Measurements from ENCODE around the gene CCDC170.

DNA sequence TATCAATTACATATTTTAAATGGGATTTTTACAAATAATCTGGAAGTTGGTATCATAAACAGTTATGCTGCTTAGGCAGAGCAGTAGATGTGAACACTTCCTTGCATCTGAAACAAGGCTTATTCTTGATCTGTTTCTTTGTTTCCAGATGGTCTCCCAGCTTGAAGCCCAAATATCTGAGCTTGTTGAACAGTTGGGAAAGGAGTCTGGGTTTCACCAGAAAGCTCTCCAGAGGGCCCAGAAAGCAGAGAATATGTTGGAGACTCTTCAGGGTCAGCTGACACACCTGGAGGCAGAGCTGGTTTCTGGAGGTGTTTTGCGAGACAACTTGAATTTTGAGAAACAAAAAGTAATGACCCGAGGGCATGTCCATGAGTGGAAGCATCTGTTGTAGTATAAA is 91.9 kb downstream of the CCDC170 start:
- TF ChIP-seq POLR2A (IDR thresholded peaks at IDR 0.05) (no peak), EP300 (IDR thresholded peaks at IDR 0.05) (no peak)
- TF ChIP-seq, protein P1, sequence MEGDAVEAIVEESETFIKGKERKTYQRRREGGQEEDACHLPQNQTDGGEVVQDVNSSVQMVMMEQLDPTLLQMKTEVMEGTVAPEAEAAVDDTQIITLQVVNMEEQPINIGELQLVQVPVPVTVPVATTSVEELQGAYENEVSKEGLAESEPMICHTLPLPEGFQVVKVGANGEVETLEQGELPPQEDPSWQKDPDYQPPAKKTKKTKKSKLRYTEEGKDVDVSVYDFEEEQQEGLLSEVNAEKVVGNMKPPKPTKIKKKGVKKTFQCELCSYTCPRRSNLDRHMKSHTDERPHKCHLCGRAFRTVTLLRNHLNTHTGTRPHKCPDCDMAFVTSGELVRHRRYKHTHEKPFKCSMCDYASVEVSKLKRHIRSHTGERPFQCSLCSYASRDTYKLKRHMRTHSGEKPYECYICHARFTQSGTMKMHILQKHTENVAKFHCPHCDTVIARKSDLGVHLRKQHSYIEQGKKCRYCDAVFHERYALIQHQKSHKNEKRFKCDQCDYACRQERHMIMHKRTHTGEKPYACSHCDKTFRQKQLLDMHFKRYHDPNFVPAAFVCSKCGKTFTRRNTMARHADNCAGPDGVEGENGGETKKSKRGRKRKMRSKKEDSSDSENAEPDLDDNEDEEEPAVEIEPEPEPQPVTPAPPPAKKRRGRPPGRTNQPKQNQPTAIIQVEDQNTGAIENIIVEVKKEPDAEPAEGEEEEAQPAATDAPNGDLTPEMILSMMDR (IDR thresholded peaks at IDR 0.05), result no peak
